ENCODE data around the gene EXOG. TPM values are rescaled to one million over a fixed set of nuclear protein-coding genes. Genes with fewer than 3 reads are reported as not detected.

Gene EXOG
- total RNA-seq, 4 donors from 2014 or later, result 6.2 to 22.8 (median 13.8) TPM

- intact Hi-C loops (cut with DNase I; ENCODE audit: low total_unique reads), result loop anchor here (5.0 kb wide), 1 partner anchor 128 kb away; the partner anchor contains the start of gene XYLB
- Histone ChIP-seq H3K27ac (no peak overlapping the region), H3K9me3 (peaks cover 0 to 2% of the 10 kb centered on the region in 2 donors), H3K36me3 (no peaks in the 10 kb centered on the region), H3K27me3 (no peaks in the 10 kb centered on the region), H3K4me1 (no peaks in the 10 kb centered on the region), H3K4me3 (no peak overlapping the region)
- no peak for TF ChIP-seq POLR2A (IDR thresholded peaks at IDR 0.05)
- no peak for TF ChIP-seq CTCF (IDR thresholded peaks at IDR 0.05)
- no peak for DNase-seq
Observed at GRCh38 chr3:38474928-38475605, 21.1 kb upstream of the EXOG start.

- no peaks in the 10 kb centered on the region for H3K4me1 ChIP-seq
- intact Hi-C loops (cut with DNase I; ENCODE audit: low total_unique reads), result loop anchor here (5.0 kb wide), 1 partner anchor 128 kb away; the partner anchor contains the start of gene XYLB
- no peak overlapping the region for H3K27ac ChIP-seq
- TF ChIP-seq POLR2A (IDR thresholded peaks at IDR 0.05), result no peak
- no peak for TF ChIP-seq CTCF (IDR thresholded peaks at IDR 0.05)
- H3K36me3 ChIP-seq, result no peaks in the 10 kb centered on the region
- H3K27me3 ChIP-seq, result no peaks in the 10 kb centered on the region
- H3K4me3 ChIP-seq, result no peak overlapping the region
- no peak for DNase-seq
- no peaks in the 10 kb centered on the region for H3K9me3 ChIP-seq
Observed at GRCh38 chr3:38475716-38476115, 20.4 kb upstream of the EXOG start.

- H3K4me1 ChIP-seq, result no peaks in the 10 kb centered on the region
- intact Hi-C loops (cut with DNase I; ENCODE audit: low total_unique reads), result loop anchor here (5.0 kb wide), 1 partner anchor 129 kb away; the partner anchor contains the start of gene XYLB
- no peaks in the 10 kb centered on the region for H3K9me3 ChIP-seq
- H3K27me3 ChIP-seq, result no peaks in the 10 kb centered on the region
- no peaks in the 10 kb centered on the region for H3K36me3 ChIP-seq
- H3K4me3 ChIP-seq, result no peak overlapping the region
- no peak for TF ChIP-seq POLR2A (IDR thresholded peaks at IDR 0.05)
- no peak for TF ChIP-seq CTCF (IDR thresholded peaks at IDR 0.05)
- DNase-seq, result no peak
- H3K27ac ChIP-seq, result no peak overlapping the region
Observed at GRCh38 chr3:38476157-38476756, 19.9 kb upstream of the EXOG start.

- H3K4me3 ChIP-seq, result no peak overlapping the region
- H3K27me3 ChIP-seq, result no peaks in the 10 kb centered on the region
- TF ChIP-seq CTCF (IDR thresholded peaks at IDR 0.05) (no peak), POLR2A (IDR thresholded peaks at IDR 0.05) (no peak)
- no peaks in the 10 kb centered on the region for H3K9me3 ChIP-seq
- H3K27ac ChIP-seq, result no peak overlapping the region
- no peak for DNase-seq
- intact Hi-C loops (cut with DNase I; ENCODE audit: low total_unique reads), result loop anchor here (5.0 kb wide), 1 partner anchor 130 kb away; the partner anchor contains the start of gene XYLB
- H3K4me1 ChIP-seq, result no peaks in the 10 kb centered on the region
- H3K36me3 ChIP-seq, result no peaks in the 10 kb centered on the region
Observed at GRCh38 chr3:38477057-38477820, 18.9 kb upstream of the EXOG start.

Data from uterus (tissue), 4 donors.